HEK293T (cell line): ENCODE data around the gene TPSB2.

ENCODE experiments used
- CTCF ChIA-PET: fragments of 350-600 bp; formaldehyde crosslinking; extraction: SDS; loops from one replicate; lab custom pipeline; 2021; ENCODE audit warnings: antibody characterized with exemption, inconsistent platforms; lab: Yijun Ruan, JAX
- POLR2A ChIA-PET: fragments of 350-600 bp; formaldehyde crosslinking; extraction: SDS; loops from one replicate; lab custom pipeline; 2020; ENCODE audit warnings: antibody characterized with exemption, inconsistent platforms; lab: Yijun Ruan, JAX
- DNase-seq: peaks from one replicate; pipeline ENCODE4 v3.0.0; 2012; ENCODE audit warnings: mixed read lengths; ENCODE audit errors: extremely low spot score
- ARNT ChIP-seq: fragments of 450-650 bp; IDR thresholded peaks from 2 replicates; pipeline ENCODE4 v1.6.1; 2017; ENCODE audit warnings: mild to moderate bottlenecking
- BHLHE40 ChIP-seq: fragments of 450-650 bp; IDR thresholded peaks from 2 replicates; pipeline ENCODE4 v1.6.1; 2016; ENCODE audit warnings: mild to moderate bottlenecking, moderate library complexity, borderline replicate concordance
- CTBP1 ChIP-seq: fragments of 450-650 bp; IDR thresholded peaks from 2 replicates; pipeline ENCODE4 v1.6.1; 2016; ENCODE audit warnings: borderline replicate concordance
- ELF4 ChIP-seq: fragments of 450-650 bp; IDR thresholded peaks from 2 replicates; pipeline ENCODE4 v1.6.1; 2017; ENCODE audit warnings: antibody characterized with exemption
- FOXA1 ChIP-seq: fragments of 450-650 bp; IDR thresholded peaks from 2 replicates; pipeline ENCODE4 v1.6.1; 2016; ENCODE audit warnings: mild to moderate bottlenecking
- FOXK2 ChIP-seq: fragments of 450-650 bp; IDR thresholded peaks from 2 replicates; pipeline ENCODE4 v1.6.1; 2016; ENCODE audit warnings: mild to moderate bottlenecking
- FOXM1 ChIP-seq: fragments of 450-650 bp; IDR thresholded peaks from 2 replicates; pipeline ENCODE4 v1.6.1; 2017; ENCODE audit warnings: mild to moderate bottlenecking, borderline replicate concordance
- HDGF ChIP-seq: fragments of 450-650 bp; IDR thresholded peaks from 2 replicates; pipeline ENCODE4 v1.6.1; 2017; ENCODE audit warnings: antibody characterized with exemption, borderline replicate concordance
- L3MBTL2 ChIP-seq: fragments of 450-650 bp; conservative IDR thresholded peaks from 2 replicates; pipeline ENCODE4 v1.6.1; 2016; ENCODE audit warnings: mild to moderate bottlenecking
- LEF1 ChIP-seq: fragments of 450-650 bp; IDR thresholded peaks from 2 replicates; pipeline ENCODE4 v1.6.1; 2017; ENCODE audit warnings: mild to moderate bottlenecking, borderline replicate concordance
- NFRKB ChIP-seq: fragments of 450-650 bp; IDR thresholded peaks from 2 replicates; pipeline ENCODE4 v1.6.1; 2016; ENCODE audit warnings: mild to moderate bottlenecking, moderate library complexity
- SP1 ChIP-seq: fragments of 450-650 bp; IDR thresholded peaks from 2 replicates; pipeline ENCODE4 v1.6.1; 2017
- SUZ12 ChIP-seq: fragments of 450-650 bp; IDR thresholded peaks from 2 replicates; pipeline ENCODE4 v1.6.1; 2016; ENCODE audit warnings: mild to moderate bottlenecking
- TARDBP ChIP-seq: fragments of 450-650 bp; IDR thresholded peaks from 2 replicates; pipeline ENCODE4 v1.6.1; 2016
- ZNF384 ChIP-seq: fragments of 450-650 bp; IDR thresholded peaks from 2 replicates; pipeline ENCODE4 v1.6.1; 2016
- TF ChIP-seq, protein P1 (sequence below): fragments of 450-650 bp; IDR thresholded peaks from 2 replicates; pipeline ENCODE4 v1.6.1; 2016

TPSB2 gene

DNA sequence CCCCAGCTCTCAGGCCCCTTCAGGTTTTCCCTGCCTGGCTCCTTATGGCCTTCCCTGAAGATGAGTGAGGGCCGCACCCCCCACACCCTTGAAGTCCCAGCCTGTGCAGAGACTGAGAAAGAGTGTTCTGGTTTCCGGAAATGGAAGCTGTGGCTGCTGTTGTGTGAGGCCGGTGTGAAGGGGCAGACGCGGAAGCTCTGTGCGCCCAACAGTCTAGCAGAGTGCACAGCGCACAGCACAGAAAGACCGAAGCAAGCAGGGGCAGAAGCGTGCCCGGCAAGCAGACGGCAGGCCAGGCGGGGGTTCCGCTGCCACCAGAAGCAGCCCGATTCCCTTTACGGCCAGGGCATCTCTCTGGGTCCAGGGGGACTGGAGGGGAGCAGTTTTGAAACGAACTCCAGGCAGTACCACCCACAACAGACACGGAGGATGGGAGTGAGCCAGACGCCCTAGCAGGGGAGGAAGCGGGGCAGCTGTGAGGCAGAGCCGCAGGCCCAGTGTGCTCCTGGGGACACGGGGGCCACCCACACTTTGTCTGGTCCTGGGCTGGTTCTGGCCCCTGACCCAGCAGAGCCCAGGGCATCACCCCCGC, 21.6 kb downstream of the TPSB2 start:
- CTCF ChIA-PET, result no interaction called here

DNA sequence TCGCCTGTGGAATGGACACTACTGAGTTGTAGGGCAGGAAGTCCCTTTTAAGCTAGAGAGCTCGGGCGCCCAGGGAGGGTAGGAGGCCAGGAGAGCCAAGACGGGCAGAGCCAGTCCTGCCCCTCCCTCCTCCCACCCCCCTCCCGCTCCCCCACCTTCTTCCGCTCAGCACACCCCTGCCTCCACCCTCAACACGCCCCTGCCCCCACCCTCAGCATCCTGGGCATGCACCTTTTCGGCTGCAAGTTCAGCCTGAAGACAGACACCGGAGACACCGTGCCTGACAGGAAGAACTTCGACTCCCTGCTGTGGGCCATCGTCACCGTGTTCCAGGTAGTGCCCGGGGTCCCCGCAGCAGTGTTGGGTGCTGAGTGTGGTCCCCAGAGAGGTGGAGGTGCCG, 23.2 kb downstream of the TPSB2 start:
- CTCF ChIA-PET, result no interaction called here

More for the DNA sequence above, 21.6 kb downstream of the TPSB2 start:
- no peak for DNase-seq
- POLR2A ChIA-PET, result no interaction called here
- TF ChIP-seq FOXK2 (no peak), CTBP1 (no peak), TARDBP (no peak), SP1 (no peak), ELF4 (no peak), LEF1 (no peak), ARNT (no peak), L3MBTL2 (no peak), BHLHE40 (no peak), ZNF384 (no peak), HDGF (no peak), NFRKB (no peak), FOXM1 (no peak), FOXA1 (no peak), SUZ12 (no peak)
- TF ChIP-seq, protein P1, sequence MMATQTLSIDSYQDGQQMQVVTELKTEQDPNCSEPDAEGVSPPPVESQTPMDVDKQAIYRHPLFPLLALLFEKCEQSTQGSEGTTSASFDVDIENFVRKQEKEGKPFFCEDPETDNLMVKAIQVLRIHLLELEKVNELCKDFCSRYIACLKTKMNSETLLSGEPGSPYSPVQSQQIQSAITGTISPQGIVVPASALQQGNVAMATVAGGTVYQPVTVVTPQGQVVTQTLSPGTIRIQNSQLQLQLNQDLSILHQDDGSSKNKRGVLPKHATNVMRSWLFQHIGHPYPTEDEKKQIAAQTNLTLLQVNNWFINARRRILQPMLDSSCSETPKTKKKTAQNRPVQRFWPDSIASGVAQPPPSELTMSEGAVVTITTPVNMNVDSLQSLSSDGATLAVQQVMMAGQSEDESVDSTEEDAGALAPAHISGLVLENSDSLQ, result no peak

DNA sequence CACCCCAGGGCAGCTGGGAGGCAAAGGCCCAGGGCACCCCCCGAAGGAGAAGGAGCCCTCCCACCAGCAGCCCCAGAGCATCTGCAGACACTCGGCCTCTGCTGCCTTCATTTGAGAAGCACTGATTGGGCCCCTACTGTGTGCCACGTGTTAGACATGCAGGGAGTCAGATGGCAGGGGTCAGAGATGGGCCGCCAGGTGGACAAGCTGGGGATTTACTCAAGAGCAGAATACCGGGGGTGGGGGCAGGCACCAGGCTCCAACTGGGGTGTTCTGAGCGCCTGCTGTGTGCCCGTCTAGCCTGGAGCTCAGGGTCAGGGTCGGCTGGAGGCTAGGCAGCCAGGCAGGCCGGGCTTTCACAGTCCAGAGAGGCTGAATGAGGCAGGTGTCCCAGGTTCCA, 23.7 kb downstream of the TPSB2 start:
- no peak for DNase-seq
- TF ChIP-seq LEF1, result no peak
- no peak for TF ChIP-seq FOXA1
- TF ChIP-seq ELF4, result no peak
- ChIA-PET POLR2A (no interaction called here), CTCF (no interaction called here)

More for the DNA sequence above, 23.2 kb downstream of the TPSB2 start:
- POLR2A ChIA-PET, result no interaction called here
- DNase-seq, result no peak
- no peak for TF ChIP-seq FOXM1
- TF ChIP-seq FOXK2, result no peak
- no peak for TF ChIP-seq NFRKB
- no peak for TF ChIP-seq FOXA1
- no peak for TF ChIP-seq CTBP1
- no peak for TF ChIP-seq HDGF
- TF ChIP-seq L3MBTL2, result no peak
- no peak for TF ChIP-seq LEF1
- no peak for TF ChIP-seq ZNF384
- TF ChIP-seq ARNT, result no peak
- no peak for TF ChIP-seq ELF4
- no peak for TF ChIP-seq TARDBP
- no peak for TF ChIP-seq SP1
- TF ChIP-seq, protein P1, result no peak
- no peak for TF ChIP-seq BHLHE40
- no peak for TF ChIP-seq SUZ12

DNA sequence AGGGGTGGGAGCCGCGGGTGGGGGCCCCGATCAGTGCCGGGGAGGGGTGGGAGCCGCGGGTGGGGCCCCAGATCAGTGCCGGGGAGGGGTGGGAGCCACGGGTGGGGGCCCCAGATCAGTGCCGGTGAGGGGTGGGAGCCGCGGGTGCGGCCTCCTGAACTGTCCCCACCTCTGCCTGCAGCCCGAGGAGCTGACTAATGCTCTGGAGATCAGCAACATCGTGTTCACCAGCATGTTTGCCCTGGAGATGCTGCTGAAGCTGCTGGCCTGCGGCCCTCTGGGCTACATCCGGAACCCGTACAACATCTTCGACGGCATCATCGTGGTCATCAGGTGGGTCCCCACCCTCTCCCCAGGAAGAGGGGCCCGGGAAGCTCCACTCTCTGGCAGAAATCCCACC, 25.1 kb downstream of the TPSB2 start:
- POLR2A ChIA-PET, result no interaction called here
- TF ChIP-seq SUZ12 (no peak), ELF4 (no peak), ZNF384 (no peak), FOXM1 (no peak), BHLHE40 (no peak), ARNT (no peak), CTBP1 (no peak), HDGF (no peak), NFRKB (no peak), TARDBP (no peak), L3MBTL2 (no peak)
- TF ChIP-seq, protein P1, result no peak
- CTCF ChIA-PET, result no interaction called here
- no peak for DNase-seq

DNA sequence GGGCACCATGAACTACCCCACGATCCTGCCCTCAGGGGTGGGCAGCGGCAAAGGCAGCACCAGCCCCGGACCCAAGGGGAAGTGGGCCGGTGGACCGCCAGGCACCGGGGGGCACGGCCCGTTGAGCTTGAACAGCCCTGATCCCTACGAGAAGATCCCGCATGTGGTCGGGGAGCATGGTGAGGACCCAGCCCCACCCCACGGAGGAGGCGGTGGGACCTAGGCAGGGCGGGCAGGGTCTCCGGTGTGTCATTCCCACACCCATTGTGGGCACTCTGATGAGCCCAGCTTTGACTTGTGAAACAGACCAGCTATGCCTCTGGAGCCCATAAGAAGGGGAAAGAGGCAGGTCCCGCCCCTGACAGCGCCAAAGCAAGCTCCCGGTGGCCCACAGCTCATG, 27.7 kb downstream of the TPSB2 start:
- ChIA-PET CTCF (no interaction called here), POLR2A (no interaction called here)
- DNase-seq, result no peak
- TF ChIP-seq, protein P1, result no peak
- TF ChIP-seq FOXM1, result no peak
- TF ChIP-seq L3MBTL2, result no peak
- no peak for TF ChIP-seq FOXA1
- TF ChIP-seq HDGF, result no peak
- TF ChIP-seq BHLHE40, result no peak

DNA sequence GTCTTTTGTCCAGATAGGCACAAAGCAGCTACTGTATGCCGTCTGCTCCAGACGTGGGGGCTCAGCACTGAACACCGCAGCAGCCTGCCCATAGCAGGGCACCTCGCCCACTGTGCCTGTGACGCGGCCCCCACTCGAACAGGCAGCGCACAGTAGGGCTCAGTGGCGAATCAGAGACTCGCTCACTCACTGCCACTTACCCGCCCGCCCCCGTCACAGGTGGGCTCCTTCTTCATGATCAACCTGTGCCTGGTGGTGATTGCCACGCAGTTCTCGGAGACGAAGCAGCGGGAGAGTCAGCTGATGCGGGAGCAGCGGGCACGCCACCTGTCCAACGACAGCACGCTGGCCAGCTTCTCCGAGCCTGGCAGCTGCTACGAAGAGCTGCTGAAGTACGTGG, 28.5 kb downstream of the TPSB2 start:
- ChIA-PET CTCF (interaction anchor here (0.6 kb wide), 1 partner anchor 13 kb away, joined by 3 read pairs; no protein-coding TSS in a partner anchor), POLR2A (no interaction called here)
- DNase-seq, result no peak
- TF ChIP-seq FOXA1 (no peak), ARNT (no peak), SP1 (no peak), FOXK2 (no peak), ELF4 (no peak), ZNF384 (no peak), BHLHE40 (no peak), SUZ12 (no peak), L3MBTL2 (no peak), HDGF (no peak), FOXM1 (no peak), NFRKB (no peak), TARDBP (no peak)
- TF ChIP-seq, protein P1, result no peak
